ENCODE results near the gene TEX36. TPM values are rescaled to one million over a fixed set of nuclear protein-coding genes. Genes with fewer than 3 reads are reported as not detected.
"Not testable (repeated sequence)": the region's sequence is repeated elsewhere in the genome, so short reads cannot be mapped to it uniquely, and the experiment has no call there.

TEX36 gene
- total RNA-seq, 1 experiment from 2014 or later = not detected

DNA sequence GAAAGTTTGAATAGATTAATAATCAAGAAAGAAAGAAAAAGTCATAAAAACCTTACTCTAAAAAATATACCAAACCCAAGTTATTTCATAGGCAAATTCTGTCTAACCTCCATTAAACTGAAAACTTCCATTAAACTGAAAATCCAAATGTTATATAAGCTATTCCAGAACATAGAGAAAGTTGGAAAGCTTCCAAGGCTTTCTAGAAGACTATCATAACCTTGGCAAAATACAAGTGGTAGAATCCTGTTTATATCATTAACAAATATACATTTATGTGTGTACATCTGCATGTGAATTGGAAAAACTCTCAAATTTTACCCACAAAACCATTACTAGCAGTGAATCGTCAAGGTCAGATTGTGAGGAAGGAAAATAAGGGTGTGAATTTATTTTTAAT is 23.9 kb downstream of the TEX36 start:
- in situ Hi-C loops (cut with HindIII; ENCODE audit: low pct_unique_long_range_greater_than_20kb, low sequenced_read_pairs) = no loop called here
- Histone ChIP-seq H3K4me1 (ENCODE audit: control insufficient read depth, insufficient read depth, low read length) (no peaks in the 10 kb centered on the region), H3K4me3 (ENCODE audit: low read depth in 2 of 2, low read length in 2 of 2) (no peak overlapping the region), H3K36me3 (ENCODE audit: control insufficient read depth, insufficient read depth, low read length) (no peaks in the 10 kb centered on the region), H3K27me3 (ENCODE audit: control insufficient read depth, insufficient read depth, low read length) (peaks cover 5% of the 10 kb centered on the region), H3K9me3 (ENCODE audit: control insufficient read depth, insufficient read depth, low read depth, low read length) (no peaks in the 10 kb centered on the region), H3K27ac (ENCODE audit: low read length) (no peak overlapping the region)
- BruUV-seq (replicated peaks) = no TSS peak
- ChIA-PET POLR2A (no interaction called here), CTCF (no interaction called here)
- DNase-seq (ENCODE audit: low read depth, low spot score) (no peak), ATAC-seq (no peak)
- intact Hi-C loops (cut with micrococcal nuclease; ENCODE audit: unreplicated experiment) = no loop called here
- no peak for TF ChIP-seq CTCF (IDR thresholded peaks at IDR 0.05)
- no peak for TF ChIP-seq REST (IDR thresholded peaks at IDR 0.05; ENCODE audit: insufficient read depth in 1 of 2, low read depth in 2 of 2, low read length in 1 of 2)
- no peak for TF ChIP-seq POLR2AphosphoS5 (IDR thresholded peaks at IDR 0.05; ENCODE audit: low read depth, low read length)
- TF ChIP-seq SIN3A (IDR thresholded peaks at IDR 0.05; ENCODE audit: borderline replicate concordance, insufficient read depth, low read depth, low read length) = no peak
- no peak for TF ChIP-seq TCF7L2 (IDR thresholded peaks at IDR 0.05; ENCODE audit: low read depth, low read length)

DNA sequence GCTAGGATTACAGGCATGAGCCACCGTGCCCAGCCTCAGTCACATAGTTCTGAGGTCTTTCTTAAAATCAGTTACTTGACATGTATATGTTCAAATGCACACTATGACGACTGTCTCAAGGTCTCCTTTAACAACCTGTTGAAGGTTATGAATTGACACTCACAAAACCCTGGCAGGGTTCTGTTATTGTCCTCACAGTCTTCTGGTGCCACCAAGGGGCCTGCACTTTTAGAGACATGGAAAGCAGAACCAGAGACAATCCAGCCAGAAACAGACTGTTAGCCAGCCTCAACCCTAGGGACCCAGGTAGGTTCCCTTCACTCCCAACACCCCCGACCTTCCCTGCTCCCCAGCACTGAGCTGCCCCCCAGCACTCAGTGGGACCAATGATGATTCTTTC is 26.4 kb downstream of the TEX36 start:
- in situ Hi-C loops (cut with HindIII; ENCODE audit: low pct_unique_long_range_greater_than_20kb, low sequenced_read_pairs) (no loop called here), intact Hi-C loops (cut with micrococcal nuclease; ENCODE audit: unreplicated experiment) (no loop called here)
- no peak overlapping the region for H3K4me3 ChIP-seq (ENCODE audit: low read depth in 2 of 2, low read length in 2 of 2)
- POLR2A ChIA-PET = no interaction called here
- ATAC-seq = no peak; the same call in 1 of the 2 replicates
- peaks cover 5% of the 10 kb centered on the region for H3K27me3 ChIP-seq (ENCODE audit: control insufficient read depth, insufficient read depth, low read length)
- no peak for TF ChIP-seq SIN3A (IDR thresholded peaks at IDR 0.05; ENCODE audit: borderline replicate concordance, insufficient read depth, low read depth, low read length)
- no peak for TF ChIP-seq POLR2AphosphoS5 (IDR thresholded peaks at IDR 0.05; ENCODE audit: low read depth, low read length)
- TF ChIP-seq TCF7L2 (IDR thresholded peaks at IDR 0.05; ENCODE audit: low read depth, low read length) = no peak
- TF ChIP-seq REST (IDR thresholded peaks at IDR 0.05; ENCODE audit: insufficient read depth in 1 of 2, low read depth in 2 of 2, low read length in 1 of 2) = no peak
- no peaks in the 10 kb centered on the region for H3K36me3 ChIP-seq (ENCODE audit: control insufficient read depth, insufficient read depth, low read length)
- no peaks in the 10 kb centered on the region for H3K9me3 ChIP-seq (ENCODE audit: control insufficient read depth, insufficient read depth, low read depth, low read length)
- CTCF ChIA-PET = no interaction called here
- DNase-seq (ENCODE audit: low read depth, low spot score) = no peak
- H3K4me1 ChIP-seq (ENCODE audit: control insufficient read depth, insufficient read depth, low read length) = no peaks in the 10 kb centered on the region
- no TSS peak for BruUV-seq (replicated peaks)
- H3K27ac ChIP-seq (ENCODE audit: low read length) = no peak overlapping the region

- in situ Hi-C loops (cut with HindIII; ENCODE audit: low pct_unique_long_range_greater_than_20kb, low sequenced_read_pairs); H3K27ac ChIP-seq (ENCODE audit: low read length); H3K27me3 ChIP-seq (ENCODE audit: control insufficient read depth, insufficient read depth, low read length); H3K36me3 ChIP-seq (ENCODE audit: control insufficient read depth, insufficient read depth, low read length); ATAC-seq; intact Hi-C loops (cut with micrococcal nuclease; ENCODE audit: unreplicated experiment); POLR2A ChIA-PET; H3K9me3 ChIP-seq (ENCODE audit: control insufficient read depth, insufficient read depth, low read depth, low read length); H3K4me1 ChIP-seq (ENCODE audit: control insufficient read depth, insufficient read depth, low read length); CTCF ChIA-PET; BruUV-seq (replicated peaks); DNase-seq (ENCODE audit: low read depth, low spot score); H3K4me3 ChIP-seq (ENCODE audit: low read depth in 2 of 2, low read length in 2 of 2): not testable (repeated sequence)
These were observed 29.9 kb downstream of the TEX36 start for GRCh38 chr10:125653113-125653512.
